ENCODE measurements around the gene POLG.
A peak's percentile ranks its signal among the peaks of the same experiment; 100 is the strongest.

Gene POLG

GRCh38 chr15:89345248-89345647 lies 10.6 kb upstream of the POLG start:
- H3K27ac ChIP-seq = no peak overlapping the region
- no peak for TF ChIP-seq ZFX (IDR thresholded peaks at IDR 0.05)
- TF ChIP-seq, protein P1, sequence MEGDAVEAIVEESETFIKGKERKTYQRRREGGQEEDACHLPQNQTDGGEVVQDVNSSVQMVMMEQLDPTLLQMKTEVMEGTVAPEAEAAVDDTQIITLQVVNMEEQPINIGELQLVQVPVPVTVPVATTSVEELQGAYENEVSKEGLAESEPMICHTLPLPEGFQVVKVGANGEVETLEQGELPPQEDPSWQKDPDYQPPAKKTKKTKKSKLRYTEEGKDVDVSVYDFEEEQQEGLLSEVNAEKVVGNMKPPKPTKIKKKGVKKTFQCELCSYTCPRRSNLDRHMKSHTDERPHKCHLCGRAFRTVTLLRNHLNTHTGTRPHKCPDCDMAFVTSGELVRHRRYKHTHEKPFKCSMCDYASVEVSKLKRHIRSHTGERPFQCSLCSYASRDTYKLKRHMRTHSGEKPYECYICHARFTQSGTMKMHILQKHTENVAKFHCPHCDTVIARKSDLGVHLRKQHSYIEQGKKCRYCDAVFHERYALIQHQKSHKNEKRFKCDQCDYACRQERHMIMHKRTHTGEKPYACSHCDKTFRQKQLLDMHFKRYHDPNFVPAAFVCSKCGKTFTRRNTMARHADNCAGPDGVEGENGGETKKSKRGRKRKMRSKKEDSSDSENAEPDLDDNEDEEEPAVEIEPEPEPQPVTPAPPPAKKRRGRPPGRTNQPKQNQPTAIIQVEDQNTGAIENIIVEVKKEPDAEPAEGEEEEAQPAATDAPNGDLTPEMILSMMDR (conservative IDR thresholded peaks at IDR 0.05) = no peak

DNA sequence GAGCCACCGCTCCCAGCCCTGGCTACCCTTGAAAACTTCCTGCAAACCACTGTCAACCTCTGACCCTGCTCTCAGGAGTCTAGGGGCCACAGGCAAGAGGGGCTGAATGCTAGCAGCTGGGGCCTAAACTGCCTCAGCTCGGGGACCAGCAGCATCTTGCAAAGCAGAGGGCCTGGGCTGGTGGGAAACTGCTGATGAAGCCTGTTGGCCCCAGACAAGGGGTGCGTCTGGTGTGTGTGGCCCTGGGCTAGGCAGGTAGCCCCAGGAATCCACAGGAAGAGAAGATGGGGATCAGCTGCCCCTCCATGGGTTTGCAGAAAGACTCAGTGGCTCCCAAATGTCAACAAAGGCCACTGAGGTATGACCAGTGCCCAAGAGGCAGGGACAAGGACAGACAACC lies 8.2 kb upstream of the POLG start:
- TF ChIP-seq, protein P1 (conservative IDR thresholded peaks at IDR 0.05) = no peak
- TF ChIP-seq ZFX (IDR thresholded peaks at IDR 0.05) = no peak
- H3K27ac ChIP-seq = no peak overlapping the region

- TF ChIP-seq ZFX (IDR thresholded peaks at IDR 0.05) = no peak
- TF ChIP-seq, protein P1 (conservative IDR thresholded peaks at IDR 0.05) = no peak
- no peak overlapping the region for H3K27ac ChIP-seq
These were observed 6.8 kb upstream of the POLG start for GRCh38 chr15:89341316-89342005.

DNA sequence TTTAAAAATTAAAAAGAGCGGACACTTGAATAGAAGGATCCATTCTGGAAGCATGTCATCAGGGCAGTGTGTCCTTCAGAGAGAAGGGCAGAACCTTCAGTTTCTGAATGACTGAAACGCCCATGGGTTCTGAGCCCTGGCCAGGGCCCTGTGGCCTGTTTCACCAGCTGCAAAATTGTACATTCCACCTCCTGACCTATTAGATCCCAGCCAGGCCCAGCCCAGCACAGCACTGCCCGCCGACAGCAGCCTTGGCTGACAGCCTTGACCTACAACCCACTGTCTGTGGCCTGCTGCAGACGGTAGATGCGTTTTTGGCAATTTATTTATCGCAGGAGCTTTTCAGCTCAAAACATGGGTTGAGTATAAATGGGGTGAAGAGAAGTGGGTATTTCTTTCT lies 5.9 kb upstream of the POLG start:
- H3K27ac ChIP-seq = no peak overlapping the region
- TF ChIP-seq, protein P1 (conservative IDR thresholded peaks at IDR 0.05) = no peak
- no peak for TF ChIP-seq ZFX (IDR thresholded peaks at IDR 0.05)

- H3K27ac ChIP-seq = no peak overlapping the region
These were observed 3.4 kb upstream of the POLG start for GRCh38 chr15:89338036-89338435.

DNA sequence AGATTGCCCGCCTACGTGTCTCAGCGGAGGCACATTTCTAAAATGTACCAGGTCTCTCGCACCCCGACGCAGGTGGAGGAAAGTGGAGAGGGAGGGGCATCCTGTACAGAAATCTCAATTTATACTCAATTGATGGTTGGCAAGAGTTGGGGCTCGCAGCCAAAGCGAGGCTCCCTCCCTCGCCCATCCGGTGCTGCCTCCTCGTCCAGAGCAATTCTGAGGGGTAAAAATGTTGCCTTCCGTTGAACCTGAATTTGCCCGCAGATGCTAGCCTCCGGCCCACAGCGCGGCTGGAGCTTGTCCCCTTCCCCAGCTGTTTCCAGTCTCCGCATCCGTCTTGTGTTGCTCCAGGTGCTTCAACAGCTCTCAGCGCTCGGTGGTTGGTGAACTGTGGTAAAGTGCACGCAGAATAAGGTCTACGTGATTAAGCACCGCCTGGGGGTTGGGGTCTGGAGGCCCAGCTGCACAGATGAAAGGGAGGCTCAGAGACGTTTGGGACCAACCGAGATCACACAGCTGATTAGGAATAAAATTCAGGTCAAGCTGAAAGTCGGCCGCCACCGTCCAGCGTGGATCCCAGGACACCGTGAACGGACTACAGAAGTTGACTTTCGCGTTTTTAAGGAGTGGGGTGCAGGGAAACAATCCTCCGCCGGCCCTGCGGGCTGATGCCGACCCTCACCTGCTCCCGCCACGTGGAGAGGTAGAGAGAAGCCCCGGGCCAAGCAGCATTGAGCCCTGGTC lies 846 bp upstream of the POLG start:
- H3K27ac ChIP-seq = peak overlapping the region; percentile 43
- TF ChIP-seq, protein P1 (conservative IDR thresholded peaks at IDR 0.05) = no peak
- TF ChIP-seq ZFX (IDR thresholded peaks at IDR 0.05) = no peak

More at GRCh38 chr15:89338036-89338435, 3.4 kb upstream of the POLG start:
- TF ChIP-seq ZFX (IDR thresholded peaks at IDR 0.05) = no peak
- TF ChIP-seq, protein P1 (conservative IDR thresholded peaks at IDR 0.05) = no peak

DNA sequence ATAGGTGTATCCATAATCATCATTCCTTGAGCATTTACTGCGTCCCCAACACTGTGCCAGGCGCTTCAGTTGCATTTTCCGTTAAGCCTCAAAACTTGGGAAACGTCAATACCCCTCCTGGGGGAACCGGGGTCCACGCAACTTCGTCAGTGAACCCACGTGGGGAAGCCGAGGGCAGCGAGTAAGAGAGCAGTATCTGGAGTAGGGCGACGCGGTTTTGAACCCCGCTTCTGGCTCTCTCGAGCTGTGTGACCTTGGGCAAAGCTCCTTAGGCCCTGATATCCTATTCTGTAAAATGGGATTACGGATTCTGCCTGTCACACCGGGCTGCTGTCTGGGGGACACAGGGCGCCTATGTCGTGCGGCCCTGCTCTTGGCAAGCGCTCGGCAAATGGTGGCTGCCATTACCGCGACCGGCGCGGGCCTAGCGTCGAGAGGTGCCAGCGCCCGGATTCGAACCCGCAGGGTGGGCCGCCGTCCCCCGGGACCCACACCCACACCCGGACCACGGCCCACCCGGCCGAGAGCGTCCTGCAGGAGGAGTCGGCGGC lies 590 bp downstream of the POLG start:
- H3K27ac ChIP-seq = peak overlapping the region; percentile 92
- TF ChIP-seq, protein P1 (conservative IDR thresholded peaks at IDR 0.05) = no peak
- TF ChIP-seq ZFX (IDR thresholded peaks at IDR 0.05) = no peak

All from C4-2B (cell line).